Keratinocyte (primary cell): ENCODE results near the gene CD163. TPM values are rescaled to one million over a fixed set of nuclear protein-coding genes. Genes with fewer than 3 reads are reported as not detected.

Source experiments
- DNase-seq: peaks from one replicate; pipeline ENCODE4 v3.0.0-alpha.2; 2011; ENCODE audit warnings: low read depth, missing footprints, low spot score
- FAIRE-seq: peaks from 2 replicates; lab custom pipeline; 2011; peaks lifted over from hg19 to GRCh38; lab: Jason Lieb, UNC
- H2AFZ ChIP-seq: 2 replicates; pipeline ENCODE4 v1.6.0; 2012; ENCODE audit warnings: low read length, control low read depth, inconsistent platforms; ENCODE audit not compliant: control insufficient read depth
- H3K27ac ChIP-seq: 2 replicates; pipeline ENCODE4 v1.5.1; 2011; ENCODE audit warnings: low read length; ENCODE audit not compliant: control insufficient read depth, insufficient read depth
- H3K27me3 ChIP-seq: 3 replicates; pipeline ENCODE4 v1.6.0; 2011; ENCODE audit warnings: low read length; ENCODE audit not compliant: control insufficient read depth, insufficient read depth; ENCODE audit errors: extremely low read depth
- H3K36me3 ChIP-seq, 2 experiments: 2 replicates in 1 of 2; 3 replicates in 1 of 2; pipeline ENCODE4 v1.5.1; 2011; ENCODE audit warnings: low read length in 2 of 2, mild to moderate bottlenecking in 1 of 2; ENCODE audit not compliant: control insufficient read depth in 2 of 2, insufficient read depth in 2 of 2; ENCODE audit errors: extremely low read depth in 1 of 2
- H3K4me1 ChIP-seq: 3 replicates; pipeline ENCODE4 v1.5.1; 2011; ENCODE audit warnings: low read length; ENCODE audit not compliant: control insufficient read depth, insufficient read depth; ENCODE audit errors: extremely low read depth
- H3K4me2 ChIP-seq: 3 replicates; pipeline ENCODE4 v1.6.0; 2011; ENCODE audit warnings: low read depth, low read length; ENCODE audit not compliant: control insufficient read depth, insufficient read depth; ENCODE audit errors: extremely low read depth
- H3K4me3 ChIP-seq, 3 experiments: fragments of 200-600 bp in 1 of 3; sonication (generic) in 1 of 3; 2 replicates in 2 of 3; 3 replicates in 1 of 3; pipeline ENCODE4 v1.5.1; 2011 to 2016; ENCODE audit warnings: low read length in 3 of 3, mild to moderate bottlenecking in 3 of 3, control low read depth in 2 of 3, inconsistent platforms in 1 of 3, low read depth in 1 of 3, mixed read lengths in 1 of 3, mixed run types in 1 of 3, moderate library complexity in 1 of 3; ENCODE audit not compliant: control insufficient read depth in 2 of 3, insufficient read depth in 2 of 3; ENCODE audit errors: extremely low read depth in 1 of 3
- H3K79me2 ChIP-seq: 2 replicates; pipeline ENCODE4 v1.6.0; 2012; ENCODE audit warnings: low read length; ENCODE audit not compliant: control insufficient read depth, insufficient read depth
- H3K9ac ChIP-seq: 3 replicates; pipeline ENCODE4 v1.6.0; 2011; ENCODE audit warnings: low read length; ENCODE audit not compliant: control insufficient read depth, insufficient read depth; ENCODE audit errors: extremely low read depth
- H3K9me1 ChIP-seq: 3 replicates; pipeline ENCODE4 v1.6.0; 2011; ENCODE audit warnings: low read length; ENCODE audit not compliant: control insufficient read depth, insufficient read depth; ENCODE audit errors: extremely low read depth
- H3K9me3 ChIP-seq: 2 replicates; pipeline ENCODE4 v1.5.1; 2012; ENCODE audit warnings: low read depth, low read length; ENCODE audit not compliant: control insufficient read depth
- H4K20me1 ChIP-seq: 3 replicates; pipeline ENCODE4 v1.6.0; 2011; ENCODE audit warnings: low read length; ENCODE audit not compliant: control insufficient read depth, insufficient read depth; ENCODE audit errors: extremely low read depth
- CTCF ChIP-seq, 3 experiments: IDR thresholded peaks in 1 of 3; conservative IDR thresholded peaks in 1 of 3; optimal IDR thresholded peaks in 1 of 3; 2 replicates in 2 of 3; 3 replicates in 1 of 3; pipeline versions ENCODE3 to v1.5.1; 2011; ENCODE audit warnings: low read length in 3 of 3, mild to moderate bottlenecking in 3 of 3, moderate library complexity in 2 of 3, control low read depth in 1 of 3, inconsistent platforms in 1 of 3; ENCODE audit not compliant: insufficient read depth in 2 of 3; ENCODE audit errors: extremely low read depth in 1 of 3
- EZH2 ChIP-seq: IDR thresholded peaks from one replicate; pipeline ENCODE4 v1.6.1; 2012; ENCODE audit warnings: inconsistent platforms, mild to moderate bottlenecking, low read length, moderate library complexity
- dilution Hi-C: fragments of 300-500 bp; cut with MboI; formaldehyde crosslinking; loops from one replicate; pipeline ENCODE4 v1.7.0; 2020; ENCODE audit warnings: low sequenced_read_pairs; ENCODE audit not compliant: extremely low pct_ligation_motif_present
- polyA minus RNA-seq, 3 experiments: library from RNA; depleted of rRNA, polyadenylated mRNA; stranded (reverse); fragments of >200 nt; gene quantifications; 1 replicate in 1 of 3; 2 replicates in 1 of 3; 3 replicates in 1 of 3; pipeline ENCODE4 v1.2.3, GENCODE V29; 2011
- polyA plus RNA-seq, 5 experiments: library from polyadenylated mRNA; depleted of rRNA in 3 of 5; stranded (reverse) in 3 of 5; stranded (forward) in 1 of 5; unstranded in 1 of 5; fragments of >200 nt; gene quantifications; 1 replicate in 1 of 5; 2 replicates in 3 of 5; 3 replicates in 1 of 5; pipeline versions ENCODE4 v1.2.1 to v1.2.3, GENCODE V29; 2011 to 2012; ENCODE audit warnings: missing spikeins in 2 of 5, low read depth in 1 of 5, low replicate concordance in 1 of 5

Gene CD163
- polyA plus RNA-seq, result 0.08 to 0.43 TPM (median 0.14 TPM) in 3 replicates
- 0.87 TPM for polyA plus RNA-seq (2011; ENCODE audit: low read depth)
- polyA plus RNA-seq (2011; cell fraction: cytosol; rRNA removed), result 0.13 and 0.21 TPM in 2 replicates
- 0.36 and 0.40 TPM in 2 replicates for polyA plus RNA-seq (2011; cell fraction: nucleus; rRNA removed)
- polyA plus RNA-seq (2012; ENCODE audit: low replicate concordance), result 0.10 TPM in 1 of 2 replicates, not detected in the other
- polyA minus RNA-seq, result 0.06 to 0.16 TPM in 2 of 3 replicates, not detected in the other
- not detected for polyA minus RNA-seq (2011; cell fraction: cytosol; rRNA and poly(A)+ RNA removed)
- 0.16 and 0.74 TPM in 2 replicates for polyA minus RNA-seq (2011; cell fraction: nucleus; rRNA and poly(A)+ RNA removed)

GRCh38 chr12:7503686-7504415 is at the start of gene CD163:
TSS of gene CD163 (minus strand) at chr12:7503777. CDS start at chr12:7503690, 87 bp downstream.
- Histone ChIP-seq H3K9me3 (no peaks in the 10 kb centered on the region), H3K4me1 (peaks cover 3% of the 10 kb centered on the region), H3K4me3 (no peak within 1 kb of the TSS), H3K4me2 (no peak within 1 kb of the TSS), H3K36me3 (no peaks in the 10 kb centered on the region), H2AFZ (no peak within 1 kb of the TSS), H3K79me2 (no peaks in the 10 kb centered on the region), H3K9me1 (no peaks in the 10 kb centered on the region), H3K27ac (no peak within 1 kb of the TSS), H4K20me1 (no peaks in the 10 kb centered on the region), H3K27me3 (no peaks in the 10 kb centered on the region), H3K9ac (no peak within 1 kb of the TSS)
- no peak for TF ChIP-seq CTCF (optimal IDR thresholded peaks at IDR 0.05 in 1 of 3, IDR thresholded peaks at IDR 0.05 in 1 of 3, conservative IDR thresholded peaks at IDR 0.05 in 1 of 3; ENCODE audit: extremely low read depth in 1 of 3, insufficient read depth in 2 of 3, low read length in 3 of 3)
- no peak for TF ChIP-seq EZH2
- DNase-seq, result no peak
- dilution Hi-C loops, result no loop called here
- FAIRE-seq, result no peak

GRCh38 chr12:7542813-7543212 is 39.2 kb upstream of the CD163 start:
- no peaks in the 10 kb centered on the region for H3K79me2 ChIP-seq
- H4K20me1 ChIP-seq, result no peaks in the 10 kb centered on the region
- no peak for FAIRE-seq
- H3K36me3 ChIP-seq, result no peaks in the 10 kb centered on the region
- no peak for DNase-seq
- H3K9me3 ChIP-seq, result no peaks in the 10 kb centered on the region
- dilution Hi-C loops, result no loop called here
- no peaks in the 10 kb centered on the region for H3K27me3 ChIP-seq
- H3K4me3 ChIP-seq, result no peak overlapping the region
- H3K9ac ChIP-seq, result no peak overlapping the region
- no peak overlapping the region for H3K4me2 ChIP-seq
- no peak overlapping the region for H3K27ac ChIP-seq
- H3K4me1 ChIP-seq, result no peaks in the 10 kb centered on the region
- H2AFZ ChIP-seq, result no peak overlapping the region
- TF ChIP-seq EZH2 (no peak), CTCF (optimal IDR thresholded peaks at IDR 0.05 in 1 of 3, IDR thresholded peaks at IDR 0.05 in 1 of 3, conservative IDR thresholded peaks at IDR 0.05 in 1 of 3; ENCODE audit: extremely low read depth in 1 of 3, insufficient read depth in 2 of 3, low read length in 3 of 3) (no peak)
- H3K9me1 ChIP-seq, result no peaks in the 10 kb centered on the region
